HG02678 (cell line): ENCODE results near the gene ABI1.
"Not testable (repeated sequence)": the region's sequence is repeated elsewhere in the genome, so short reads cannot be mapped to it uniquely, and the experiment has no call there.

ENCODE experiments used
- ATAC-seq: cut with Tn5 transposase; IDR thresholded peaks from one replicate; pipeline ENCODE4 v1.9.1; 2021; ENCODE audit warnings: mild to moderate bottlenecking, moderate library complexity; ENCODE audit not compliant: unreplicated experiment

ABI1 gene

DNA sequence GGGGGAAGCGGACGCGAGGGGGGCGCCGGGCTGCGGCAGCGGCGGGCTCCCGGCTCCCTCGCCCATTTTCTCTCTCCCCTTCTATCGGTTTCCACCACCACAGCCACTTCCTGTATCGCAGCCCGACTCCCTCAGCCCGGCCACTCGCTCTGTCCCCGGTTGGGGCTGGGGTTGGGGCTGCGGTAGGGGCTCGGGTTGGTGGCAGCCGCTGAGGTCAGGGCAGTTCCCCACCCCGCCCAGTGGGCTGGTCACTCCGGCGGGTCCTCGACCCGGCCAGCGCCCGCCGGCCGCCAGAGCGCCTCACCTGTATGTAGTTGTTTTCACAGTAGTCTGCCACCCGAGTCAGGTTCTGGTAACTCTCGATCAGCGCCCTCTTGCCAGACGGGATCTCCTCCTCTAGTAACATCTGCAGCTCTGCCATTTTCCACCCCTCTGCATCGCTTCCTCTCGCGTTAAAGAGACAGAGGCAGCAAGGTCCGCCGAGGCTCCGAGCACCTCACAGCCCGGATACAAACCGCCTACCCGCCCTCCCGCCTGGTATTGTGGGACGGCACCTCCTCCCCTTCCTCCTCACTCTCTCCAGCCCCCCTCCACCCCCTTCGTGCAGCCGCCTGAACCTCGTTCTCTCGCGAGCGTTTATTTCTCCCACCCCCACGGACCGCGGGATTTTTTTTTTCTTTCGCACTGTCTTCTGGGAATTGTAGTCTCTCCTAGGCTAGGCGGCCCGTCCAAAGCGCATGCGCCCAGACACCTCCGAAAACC is at the start of gene ABI1:
ABI1 (minus strand) TSS at position 516 of the 762 bp plus-strand sequence; CDS start at position 421, 95 bp downstream.
- ATAC-seq: peak; percentile 77

DNA sequence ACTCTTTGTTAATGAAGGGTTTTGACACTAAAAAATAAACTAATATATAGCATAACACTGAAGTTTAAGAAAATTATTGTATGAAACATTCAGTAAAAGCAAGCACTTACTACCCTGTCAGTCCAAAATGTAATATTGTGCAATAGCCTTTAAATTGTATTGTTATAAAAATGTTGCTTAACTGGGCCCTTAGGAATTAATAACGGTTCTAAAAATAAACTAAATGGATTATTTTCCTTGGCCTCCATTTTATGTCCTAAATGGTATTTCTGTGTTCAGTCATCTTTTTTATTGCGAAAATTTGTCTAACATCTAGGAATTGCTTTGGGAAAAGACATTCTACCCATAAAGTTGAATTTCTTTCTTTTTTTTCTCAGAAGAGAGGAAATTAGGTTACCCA is 49.0 kb upstream of the ABI1 start:
- no peak for ATAC-seq

DNA sequence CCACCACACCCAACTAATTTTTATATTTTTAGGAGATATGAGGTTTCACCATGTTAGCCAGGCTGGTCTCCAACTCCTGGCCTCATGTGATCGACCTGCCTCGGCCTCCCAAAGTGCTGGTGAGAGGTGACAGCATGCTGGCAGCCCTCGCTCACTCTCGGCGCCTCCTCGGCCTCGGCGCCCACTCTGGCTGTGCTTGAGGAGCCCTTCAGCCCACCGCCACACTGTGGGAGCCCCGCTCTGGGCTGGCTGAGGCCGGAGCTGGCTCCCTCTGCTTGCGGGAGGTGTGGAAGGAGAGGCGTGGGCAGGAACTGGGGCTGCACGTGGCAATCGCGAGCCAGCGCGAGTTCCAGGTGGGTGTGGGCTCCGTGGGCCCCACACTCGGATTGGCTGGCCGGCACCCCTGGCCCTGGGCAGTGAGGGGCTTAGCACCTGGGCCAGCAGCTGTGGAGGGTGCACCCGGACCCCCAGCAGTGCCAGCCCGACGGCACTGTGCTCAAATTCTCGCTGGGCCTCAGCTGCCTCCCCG is 44.6 kb upstream of the ABI1 start:
- ATAC-seq: not testable (repeated sequence)

DNA sequence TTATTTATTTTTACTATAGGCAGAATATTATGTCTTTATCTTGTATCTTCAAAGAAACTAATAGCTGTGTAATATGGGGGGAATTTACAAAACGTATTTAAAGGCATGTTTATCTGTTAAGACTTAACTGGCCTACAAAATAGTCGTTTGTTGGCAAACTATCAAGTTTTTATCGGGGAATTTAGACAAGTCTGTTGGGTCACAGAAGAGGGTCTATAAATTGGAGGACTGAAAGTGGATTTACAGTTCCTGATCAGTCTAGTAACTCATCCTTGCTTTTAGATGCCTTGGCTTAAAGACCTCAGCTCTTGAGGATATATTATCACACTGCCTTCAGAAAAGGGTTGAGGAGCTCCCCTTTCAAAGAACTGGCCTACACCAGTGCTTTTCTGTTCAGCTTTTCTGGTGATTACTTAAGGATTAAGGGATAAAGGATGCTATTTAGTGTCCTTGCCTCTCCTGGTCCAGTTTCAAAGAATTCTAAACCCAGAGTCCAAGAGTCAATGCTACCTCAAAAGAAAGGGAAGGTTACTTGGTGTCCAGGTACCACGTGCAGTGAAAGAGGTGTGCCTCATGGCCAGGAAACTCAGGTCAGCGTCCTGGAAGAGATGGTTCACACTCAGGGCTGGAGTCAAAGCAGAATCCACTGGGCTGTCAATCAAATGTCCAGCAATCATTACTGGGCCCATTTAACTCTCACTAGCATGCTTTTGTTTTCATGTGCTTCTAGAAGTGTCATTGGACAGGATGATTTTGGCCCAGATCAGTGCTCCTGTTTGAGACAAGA is 42.9 kb upstream of the ABI1 start:
- no peak for ATAC-seq

DNA sequence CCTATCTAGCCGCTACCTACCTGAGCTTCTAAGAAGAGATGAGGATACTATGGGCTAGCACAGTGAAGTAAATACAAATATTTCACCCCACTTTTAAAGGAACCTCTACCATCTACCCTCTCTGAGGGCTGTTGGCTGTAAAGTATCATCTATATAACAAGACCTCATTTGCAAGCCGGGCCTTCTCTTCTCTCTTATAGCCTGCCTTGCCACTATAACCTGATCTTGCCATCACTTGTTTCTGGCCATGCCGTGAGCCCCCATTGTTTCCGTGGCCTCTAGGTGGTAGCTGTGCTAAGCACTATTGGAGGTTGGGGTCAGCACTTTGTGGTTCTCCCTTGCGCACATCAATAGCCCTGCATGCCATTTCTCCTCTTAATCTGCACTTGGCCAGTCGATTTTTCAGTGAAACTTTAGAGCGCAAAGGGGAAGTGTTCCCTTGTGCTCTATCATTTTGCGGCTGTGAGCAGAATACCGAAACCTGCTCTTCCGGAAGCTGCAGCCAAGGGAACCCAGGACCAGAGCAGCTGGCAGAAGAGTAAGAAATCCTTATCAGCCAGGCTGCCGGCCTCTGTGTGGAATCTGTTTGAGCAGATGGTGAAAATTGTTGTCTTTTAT is 31.7 kb upstream of the ABI1 start:
- ATAC-seq: peak; percentile 47

DNA sequence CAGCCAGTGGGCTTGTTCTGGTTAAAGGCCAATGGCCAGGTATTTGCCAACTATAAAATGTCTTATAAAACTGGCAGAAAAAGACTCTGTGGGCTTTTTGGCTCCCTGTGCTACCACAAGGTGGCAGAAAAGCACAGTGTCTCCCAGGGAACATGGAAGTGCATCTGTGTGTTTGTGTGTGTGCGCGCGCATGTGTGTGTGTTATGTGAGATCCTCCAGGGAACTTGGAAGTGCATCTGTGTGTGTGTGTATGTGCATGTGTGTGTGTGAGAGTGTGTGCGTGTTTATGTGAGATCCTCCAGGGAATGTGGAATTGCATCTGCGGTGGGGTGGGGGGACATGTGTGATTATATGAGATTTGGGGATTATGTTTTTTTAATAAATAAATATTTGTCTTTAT is 30.2 kb upstream of the ABI1 start:
- no peak for ATAC-seq

DNA sequence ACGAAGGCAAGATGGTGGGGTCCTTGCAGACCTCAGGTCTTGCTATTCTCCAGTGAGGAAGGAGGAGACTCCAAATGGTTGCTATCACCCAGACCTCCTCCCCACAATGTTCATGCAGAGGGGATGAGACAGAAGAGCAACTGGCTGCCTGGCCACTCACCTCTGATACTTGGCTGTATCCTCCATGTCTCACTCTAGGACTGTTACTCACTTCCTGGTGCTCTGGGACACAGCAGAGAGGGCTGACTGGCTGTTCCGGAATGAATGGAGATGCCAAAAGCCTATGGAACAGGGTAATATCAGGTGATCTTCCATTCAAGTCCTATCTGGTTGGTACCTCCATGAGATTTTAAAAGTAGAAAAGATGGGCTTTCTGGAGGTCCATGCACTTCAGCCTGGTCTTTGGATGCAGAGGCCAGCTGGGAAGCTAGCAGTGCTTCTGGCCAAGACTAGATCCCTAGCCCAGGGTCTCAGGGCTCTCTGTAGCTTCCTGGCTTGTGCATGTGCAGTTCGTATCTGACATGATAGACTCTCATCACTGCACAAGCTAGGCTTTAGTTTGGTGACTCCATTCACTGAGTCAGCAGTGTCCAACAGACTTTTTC is 27.0 kb upstream of the ABI1 start:
- ATAC-seq: no peak

DNA sequence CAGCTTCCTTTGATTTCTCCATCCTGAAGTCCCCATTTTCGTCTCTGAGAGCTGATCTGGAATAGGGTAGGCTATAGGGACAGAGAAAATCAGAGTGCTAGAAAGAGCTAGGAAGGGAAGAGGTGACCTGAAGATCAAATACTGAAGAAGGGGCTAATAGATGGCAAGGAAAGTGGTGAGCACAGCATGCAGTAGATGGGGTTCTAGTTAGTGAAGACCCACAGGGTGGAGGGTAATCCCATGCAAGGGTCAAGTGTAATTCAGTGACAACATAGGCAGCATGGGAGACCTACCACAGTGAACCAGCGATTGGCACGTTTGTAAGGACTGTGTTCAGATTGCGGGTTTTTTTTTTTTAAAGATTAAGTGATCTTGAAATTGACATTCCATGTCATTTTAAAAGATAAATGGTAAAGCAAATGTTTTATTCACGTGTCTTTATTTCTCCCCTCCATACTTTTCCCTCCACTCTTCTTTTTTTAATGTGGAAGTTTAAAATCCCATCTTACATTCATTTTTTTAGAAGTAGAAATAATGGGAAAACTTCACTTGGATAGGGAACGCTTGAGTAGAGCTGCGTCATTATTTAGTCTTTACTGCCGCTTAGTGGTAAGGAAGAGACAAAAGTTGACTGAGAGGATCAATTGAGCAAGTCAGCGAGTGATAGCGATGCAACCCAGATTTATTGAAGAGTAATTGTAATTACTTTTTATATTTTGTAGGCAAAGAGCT is 21.0 kb upstream of the ABI1 start:
- no peak for ATAC-seq

DNA sequence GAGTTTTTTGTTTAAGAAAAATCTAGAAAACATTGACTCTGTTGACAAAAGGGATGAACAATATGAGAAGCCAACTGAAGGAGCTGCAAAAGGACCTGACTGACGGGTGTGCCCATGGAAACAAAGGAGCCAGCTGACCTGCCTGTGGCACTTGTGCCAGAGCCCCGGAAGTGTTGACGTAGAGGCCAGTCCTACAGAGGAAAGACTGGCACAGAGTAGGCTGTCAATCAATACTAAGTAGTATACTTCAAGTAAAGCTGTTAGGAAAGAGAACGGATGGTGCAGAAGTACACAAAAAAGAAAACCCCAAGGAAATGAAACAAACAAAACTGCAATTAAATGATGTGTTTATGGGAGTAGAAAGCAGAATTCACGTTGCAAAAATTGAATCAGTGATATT is 19.0 kb upstream of the ABI1 start:
- no peak for ATAC-seq

DNA sequence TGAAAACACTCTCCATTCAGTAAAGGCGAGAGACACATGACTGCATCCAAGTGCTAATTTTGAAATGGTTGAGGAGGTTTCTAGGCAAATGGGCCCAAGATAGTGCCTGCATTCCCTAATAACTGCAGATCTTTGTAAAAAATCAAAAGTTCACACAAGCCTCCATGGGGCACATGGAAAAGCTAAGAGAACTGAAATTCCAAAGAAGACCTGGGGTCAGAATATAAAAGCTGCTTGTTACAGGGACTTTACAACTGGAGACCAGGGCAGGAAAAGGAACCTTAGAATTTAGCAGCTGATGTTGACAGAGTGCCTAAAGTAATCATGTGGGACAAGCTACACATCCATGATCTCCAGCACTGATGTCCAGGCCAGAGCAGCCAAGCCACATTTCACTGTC is 10.0 kb upstream of the ABI1 start:
- ATAC-seq: no peak

DNA sequence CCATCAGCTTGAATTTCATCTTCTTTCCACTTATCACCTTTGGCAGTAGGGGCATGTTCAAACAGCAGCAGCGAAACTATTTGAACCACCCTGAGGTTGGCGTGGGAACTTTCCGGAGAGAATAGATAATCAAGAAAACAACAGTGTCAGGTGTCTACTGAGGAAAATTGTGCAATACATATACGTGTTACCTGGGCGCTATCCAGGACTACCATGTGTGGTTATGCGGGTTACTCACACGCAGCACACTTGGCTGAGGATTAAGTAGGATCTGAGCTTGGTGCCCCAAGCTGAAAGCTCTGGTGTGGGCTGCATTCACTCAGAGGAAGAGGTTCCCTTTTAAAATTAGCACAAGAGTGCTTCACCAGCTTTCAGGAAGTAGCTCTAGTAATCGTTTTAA is 8.8 kb upstream of the ABI1 start:
- no peak for ATAC-seq

DNA sequence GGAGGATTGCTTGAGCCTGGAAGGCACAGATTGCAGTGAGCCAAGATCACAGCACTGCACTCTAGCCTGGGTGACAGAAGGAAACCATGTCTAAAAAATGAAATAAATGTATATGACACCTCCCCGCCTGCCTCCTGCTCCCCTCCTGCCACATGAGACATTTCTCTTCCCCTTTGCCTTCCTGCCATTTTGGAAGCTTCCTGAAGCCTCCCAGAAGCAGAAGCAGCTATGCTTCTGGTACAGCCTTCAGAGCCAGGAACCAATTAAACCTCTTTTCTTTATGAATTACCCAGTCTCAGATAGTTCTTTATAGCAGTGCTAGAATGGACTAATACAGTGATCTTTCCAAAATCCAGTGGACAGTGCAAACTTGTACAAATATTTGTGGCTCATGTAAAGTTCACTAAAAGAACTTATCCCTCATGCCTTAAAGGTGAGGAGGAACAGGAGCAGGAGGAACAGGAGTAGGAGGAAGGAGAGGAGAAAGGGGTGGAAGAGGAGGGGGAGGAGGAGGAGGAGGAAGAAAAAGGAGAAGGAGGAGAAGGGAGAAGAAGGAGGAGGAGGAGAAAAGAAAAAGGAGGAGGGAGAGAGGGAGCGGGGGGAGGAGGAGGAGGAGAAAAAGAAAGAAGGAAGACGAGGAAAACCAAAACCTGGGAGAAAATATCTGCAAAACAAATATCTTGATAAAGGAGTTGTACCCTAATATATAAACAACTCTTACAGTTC is 2.8 kb upstream of the ABI1 start:
- ATAC-seq: no peak

DNA sequence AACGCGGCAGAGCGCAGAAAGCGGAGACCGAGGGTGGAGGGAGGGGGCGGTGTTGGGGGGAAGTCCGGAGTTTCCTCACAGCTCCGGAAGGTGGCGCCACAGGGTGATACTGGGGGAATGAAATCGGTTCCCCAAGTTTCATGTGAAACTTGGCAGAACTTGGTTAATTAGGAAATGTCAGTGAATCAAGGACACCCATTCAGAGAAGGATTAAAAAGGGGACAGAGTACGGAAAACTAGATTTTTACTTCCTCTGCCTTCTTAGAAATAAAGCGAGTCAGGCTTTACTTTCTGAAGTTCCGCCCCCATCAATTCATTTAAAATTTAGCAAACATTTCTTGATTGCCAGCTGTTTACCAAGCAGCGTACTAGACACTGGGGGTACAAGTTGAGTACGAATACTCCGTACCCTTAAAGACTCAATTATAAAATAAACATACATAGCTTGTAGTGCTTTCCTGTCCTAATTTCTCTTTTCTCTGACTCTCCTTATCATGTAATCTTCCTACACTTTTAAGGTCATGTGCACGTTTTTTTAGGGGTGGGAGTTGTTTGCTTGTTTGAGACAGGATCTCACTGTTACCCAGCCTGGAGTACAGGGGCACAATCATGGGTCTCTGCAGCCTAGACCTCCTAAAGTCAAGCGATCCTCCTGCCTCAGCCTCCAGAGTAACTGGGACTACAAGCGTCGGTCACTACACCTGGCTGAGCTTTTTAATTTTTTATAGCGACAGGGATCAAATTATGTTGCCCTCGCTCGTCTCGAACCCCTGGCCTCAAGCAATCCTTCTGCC is 644 bp upstream of the ABI1 start:
- no peak for ATAC-seq

DNA sequence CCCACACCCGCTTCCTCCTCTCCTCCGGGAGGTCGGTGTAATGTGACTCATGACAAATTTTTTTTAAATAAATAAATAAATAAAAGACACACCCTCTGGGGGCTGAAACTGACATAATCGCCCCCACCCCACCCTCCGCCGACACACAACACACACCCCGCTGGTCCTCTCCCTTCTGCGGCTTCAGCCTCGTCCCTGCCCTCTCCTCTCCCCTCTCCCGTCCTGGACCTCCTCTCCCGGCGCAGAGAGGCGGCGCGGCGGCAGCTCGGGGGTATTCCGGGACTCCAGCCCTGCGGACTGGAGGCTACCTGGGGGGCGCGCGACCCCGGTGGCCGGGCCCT is 686 bp downstream of the ABI1 start:
- peak; percentile 11 for ATAC-seq

DNA sequence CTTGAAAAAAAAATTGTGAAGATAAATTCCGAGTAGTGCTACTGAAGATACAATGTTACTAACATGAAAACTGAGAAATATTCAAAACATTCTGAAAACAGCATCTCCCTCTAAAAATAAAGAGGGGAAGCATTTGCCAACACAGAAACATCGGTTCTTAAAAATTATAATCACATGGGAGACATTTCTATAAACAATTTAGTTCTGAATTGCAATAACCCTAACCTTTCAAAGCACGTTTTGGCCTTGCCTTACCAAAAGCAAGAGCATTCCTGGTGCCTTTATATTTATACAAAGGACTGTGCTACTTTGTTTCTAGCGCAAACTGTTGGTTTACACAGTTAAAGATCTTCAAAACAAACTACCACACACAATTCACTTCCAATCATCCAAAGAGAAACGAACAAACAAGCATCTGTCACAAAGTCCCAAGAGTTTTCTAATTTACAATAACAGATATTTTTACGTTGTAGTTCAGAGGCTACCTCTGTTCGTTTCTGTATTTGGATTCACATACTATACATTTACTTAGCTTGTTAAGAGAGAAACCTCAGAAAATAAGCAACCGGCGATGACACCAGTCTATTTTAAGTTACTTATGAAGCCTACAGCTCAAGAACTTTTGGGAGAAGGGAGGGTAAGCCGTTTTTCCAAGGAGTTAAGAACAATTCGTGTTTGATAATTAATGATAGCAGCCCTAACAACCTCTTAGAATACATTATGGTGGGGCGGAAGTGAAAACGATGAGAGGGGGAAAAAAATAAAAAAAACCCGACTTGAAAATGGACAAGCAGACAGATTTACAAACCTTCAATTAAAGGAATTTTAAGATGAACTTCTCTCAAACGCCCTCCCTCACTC is 1.3 kb downstream of the ABI1 start:
- ATAC-seq: no peak

DNA sequence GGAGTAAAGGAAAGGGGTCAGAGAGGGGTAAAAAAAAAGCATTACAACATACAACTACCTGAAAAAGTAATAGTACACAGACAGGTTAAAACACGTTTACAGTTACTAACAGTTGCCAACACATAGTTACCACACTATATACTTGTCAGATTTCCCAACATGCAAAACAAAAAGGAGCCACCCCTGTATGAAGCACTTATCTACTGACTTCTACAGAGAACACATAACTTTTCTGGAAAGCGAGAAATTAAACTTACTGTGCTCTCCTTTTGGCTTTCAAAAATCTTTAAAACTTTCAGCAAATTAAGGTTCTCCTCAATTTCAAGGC is 2.1 kb downstream of the ABI1 start:
- ATAC-seq: no peak

DNA sequence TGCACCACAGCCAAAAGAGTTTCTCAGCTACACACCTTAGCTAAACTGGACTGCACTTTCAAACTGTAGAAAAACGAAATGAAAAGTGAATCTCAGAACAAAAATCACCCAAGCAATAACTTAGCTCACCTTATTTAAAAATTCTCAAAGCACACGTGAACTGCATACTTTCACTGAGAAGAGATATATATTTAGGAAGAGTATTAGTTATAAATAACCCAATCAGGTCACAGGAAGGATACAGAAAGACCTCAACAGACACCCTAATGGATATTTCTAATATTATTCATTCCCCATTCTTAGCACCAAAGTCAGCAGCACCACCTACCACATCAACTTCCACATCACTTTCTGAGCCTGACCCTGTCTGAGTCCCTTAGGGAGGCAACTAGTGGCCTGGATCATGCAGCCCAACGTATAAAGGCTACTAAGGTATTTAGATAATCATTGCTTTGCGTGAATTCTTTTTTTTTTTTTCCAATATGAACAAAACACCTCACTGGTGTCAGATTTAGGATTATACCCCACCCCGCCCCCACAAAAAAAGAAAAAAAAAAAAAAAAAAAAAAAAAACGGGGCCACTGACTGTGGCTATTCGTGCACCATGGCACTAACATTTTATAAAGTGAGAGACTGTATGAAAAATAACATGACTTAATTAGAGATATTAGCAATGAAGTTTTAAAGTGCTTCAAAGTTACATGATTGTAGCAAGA is 2.6 kb downstream of the ABI1 start:
- no peak for ATAC-seq

DNA sequence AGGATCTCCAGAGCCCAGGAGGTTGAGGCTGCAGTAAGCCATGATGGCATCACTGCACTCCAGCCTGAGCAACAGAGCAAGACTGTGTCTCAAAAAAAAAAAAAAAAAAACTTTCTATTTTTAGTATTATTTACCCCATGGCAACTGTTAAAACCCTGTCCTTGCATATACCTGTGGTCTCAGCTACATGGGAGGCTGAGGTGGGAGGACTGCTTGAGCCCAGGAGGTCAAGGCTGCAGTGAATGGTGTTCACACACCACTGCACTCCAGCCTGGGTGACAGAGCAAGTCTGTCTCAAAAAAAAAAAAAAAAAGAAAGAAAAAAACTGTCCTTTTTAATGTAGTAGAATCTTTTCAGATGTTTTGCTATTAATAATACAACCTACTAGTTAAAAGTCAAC is 3.2 kb downstream of the ABI1 start:
- not testable (repeated sequence) for ATAC-seq
